ENCODE results near the gene SHMT1. TPM values are rescaled to one million over a fixed set of nuclear protein-coding genes. Genes with fewer than 3 reads are reported as not detected.

Gene SHMT1
- total RNA-seq = 12.4 TPM in 2 replicates

DNA sequence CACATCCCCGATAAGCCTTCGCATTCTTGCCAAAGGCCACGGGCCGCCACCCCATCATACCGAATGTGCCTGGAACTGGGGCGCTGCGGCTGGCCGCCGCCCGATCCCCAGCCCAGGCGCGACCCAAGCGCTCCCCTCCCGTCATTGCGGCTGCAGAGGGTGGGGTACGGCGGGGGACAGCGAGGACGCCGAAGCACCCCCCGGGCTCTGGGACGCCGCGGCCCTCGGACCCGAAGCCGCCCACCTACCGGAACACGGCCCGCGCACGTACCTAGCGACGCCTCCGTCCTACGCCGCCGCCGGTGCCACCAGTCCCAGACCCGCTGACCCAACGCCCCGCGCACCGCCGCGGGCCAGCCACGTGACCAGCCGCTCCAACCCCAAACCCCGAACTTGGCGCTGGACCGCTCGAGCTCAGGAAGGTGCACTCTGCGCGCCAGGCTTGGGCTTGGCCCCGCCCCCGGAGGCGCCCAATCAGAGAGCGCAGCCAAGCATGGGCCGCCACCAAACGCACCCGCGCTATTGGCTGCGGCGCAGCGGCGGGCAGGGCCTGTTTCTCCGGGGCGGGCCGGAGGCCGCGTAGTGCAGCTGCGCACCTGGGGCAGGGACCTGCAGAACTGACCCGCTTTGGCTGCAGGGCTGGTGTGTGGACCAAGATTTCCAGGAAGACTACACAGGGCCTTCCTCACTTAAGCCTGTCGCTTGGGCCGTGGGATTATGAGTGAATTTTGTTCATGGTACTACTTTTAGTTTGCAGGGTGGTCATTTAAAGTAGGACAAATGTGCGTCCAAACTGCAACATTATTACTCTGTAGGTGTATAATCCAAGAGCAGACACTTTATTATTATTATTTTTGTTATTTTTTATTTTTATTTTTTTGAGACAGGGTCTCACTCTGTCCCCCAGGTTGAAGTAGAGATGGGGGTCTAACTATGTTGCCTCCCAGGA, at the start of gene SHMT1:
TSS of gene SHMT1 (minus strand) at position 450 of the 949 bp plus-strand sequence. CDS start 7,569 bp downstream, outside the sequence.

DNA sequence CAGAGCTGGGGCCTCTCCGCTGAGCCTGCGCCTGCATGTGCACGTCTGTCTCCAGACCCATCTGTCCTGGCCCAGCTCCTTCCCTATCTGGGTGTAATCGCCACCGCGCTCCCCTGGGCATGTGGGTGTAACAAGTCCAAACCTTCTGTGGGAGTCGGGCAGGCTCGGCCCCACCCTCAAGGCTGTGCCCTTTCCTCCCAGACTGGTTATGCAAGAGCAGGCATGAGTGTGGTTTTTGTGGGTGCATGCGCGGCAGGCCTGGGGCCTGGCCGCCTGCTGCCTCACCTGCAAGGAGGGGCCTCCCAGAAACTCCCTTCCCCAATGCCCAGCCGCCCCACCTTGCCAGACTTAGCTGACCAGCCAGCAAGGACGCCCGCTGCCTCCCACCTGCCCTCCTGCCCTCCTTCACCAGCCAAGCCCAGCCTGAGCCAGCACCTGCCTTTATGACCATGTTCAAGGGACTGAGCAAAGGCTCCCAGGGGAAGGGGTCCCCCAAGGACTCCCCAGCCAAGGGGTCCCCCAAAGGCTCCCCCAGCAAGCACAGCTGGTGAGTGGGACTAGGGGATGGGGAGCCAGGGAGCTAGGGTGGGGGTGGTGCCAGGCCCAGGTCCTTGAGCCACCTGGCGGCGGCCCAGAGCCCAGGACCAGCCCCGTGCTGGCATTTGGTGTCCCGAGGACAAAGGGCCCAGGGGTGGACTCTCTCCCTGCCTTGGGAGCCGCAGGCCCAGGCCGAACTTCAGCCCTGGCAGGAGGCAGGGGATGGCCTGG, 14.3 kb upstream of the SHMT1 start, which contains the start of gene EVPLL:
TSS of gene EVPLL (plus strand) at position 342 of the 768 bp plus-strand sequence. CDS start 3,160 bp downstream, outside the sequence.

DNA sequence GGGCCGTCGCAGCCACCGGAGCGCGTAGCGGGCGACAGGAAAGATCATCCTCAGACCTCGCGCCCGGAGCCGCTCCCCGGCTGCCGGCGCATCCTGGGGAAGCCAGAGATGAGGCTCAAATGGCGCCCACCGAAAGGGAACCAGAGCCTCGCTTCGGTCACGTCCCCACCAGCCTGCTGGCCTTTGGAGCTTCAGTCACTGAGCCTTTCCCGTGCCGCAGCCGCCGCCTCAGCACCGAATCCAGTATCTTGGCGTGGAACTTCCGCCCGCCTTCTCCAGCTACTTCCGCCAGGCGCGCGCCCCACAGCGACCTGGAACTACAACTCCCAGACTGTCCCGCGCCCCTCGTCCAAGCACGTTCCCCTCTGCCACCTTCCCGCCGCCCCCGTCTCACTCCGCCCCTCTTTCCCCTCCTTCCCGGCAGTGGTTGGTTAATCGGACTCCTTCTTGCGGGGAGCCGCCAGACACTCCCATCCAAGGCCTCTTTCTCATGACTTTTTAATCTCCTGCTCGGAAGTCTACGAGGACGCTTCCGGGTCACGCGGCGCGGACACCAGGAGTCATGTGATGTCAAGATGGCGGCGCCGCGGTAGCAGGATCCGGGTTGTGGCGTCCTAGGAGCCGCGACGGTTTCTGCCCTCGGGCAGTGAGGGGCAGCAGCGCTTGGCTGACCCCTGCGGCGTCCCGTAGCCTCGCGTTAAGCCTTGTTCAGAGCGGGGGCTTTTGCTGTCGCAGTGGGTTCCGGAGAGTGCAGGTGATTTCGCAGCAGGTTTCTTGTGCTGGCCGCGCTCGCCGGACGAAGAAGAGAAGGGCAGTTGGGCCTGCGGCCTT, 48.4 kb downstream of the SHMT1 start, which contains the start of the genes SMCR8 and TOP3A:
TSS of gene SMCR8 (plus strand) at position 563 of the 831 bp plus-strand sequence. CDS start 497 bp downstream, outside the sequence.
TSS of gene TOP3A (minus strand) at position 264 of the 831 bp plus-strand sequence. CDS start at position 48, 216 bp downstream.

Other genes with a start within 250 kb of the SHMT1 start
- gene ALKBH5, start 179.7 kb downstream of the SHMT1 start, total RNA-seq = 78.5 and 100 TPM in 2 replicates
- gene LLGL1, start 137.9 kb downstream of the SHMT1 start, total RNA-seq = 31.3 and 35.6 TPM in 2 replicates
- gene FLII, start 104.8 kb downstream of the SHMT1 start, total RNA-seq = 549 and 591 TPM in 2 replicates
- 9.6 and 13.5 TPM in 2 replicates for gene MIEF2, start 102.9 kb downstream of the SHMT1 start, total RNA-seq
- gene TOP3A, start 48.6 kb downstream of the SHMT1 start, total RNA-seq = 17.6 and 19.9 TPM in 2 replicates
- 13.0 and 15.7 TPM in 2 replicates for gene SMCR8, start 48.3 kb downstream of the SHMT1 start, total RNA-seq
- gene EVPLL, start 14.2 kb upstream of the SHMT1 start, total RNA-seq = not detected in 2 replicates
- not detected in 2 replicates for gene LGALS9C, start 113.2 kb upstream of the SHMT1 start, total RNA-seq

Measured in endothelial cell of coronary artery (primary cell).